CD4-positive, alpha-beta T cell (primary cell): ENCODE results near the gene TARS2. TPM values are rescaled to one million over a fixed set of nuclear protein-coding genes. Genes with fewer than 3 reads are reported as not detected.

ENCODE experiments used
- ATAC-seq: fragments of 200-7000 bp; cut with Tn5 transposase; one replicate; pipeline ENCODE4 v1.10.0; 2022; ENCODE audit warnings: mild to moderate bottlenecking; ENCODE audit not compliant: poor library complexity
- CTCF ChIA-PET: fragments of 350-600 bp; sonication (Branson Sonifier 250); formaldehyde crosslinking; loops from one replicate; lab custom pipeline; 2021; ENCODE audit warnings: antibody characterized with exemption, inconsistent platforms; lab: Charles Lee
- POLR2A ChIA-PET: fragments of 350-600 bp; sonication (Branson Sonifier 250); formaldehyde crosslinking; loops from one replicate; lab custom pipeline; 2021; ENCODE audit warnings: antibody characterized with exemption, inconsistent platforms; lab: Charles Lee
- DNase-seq, 14 experiments: peaks; one replicate each; pipeline ENCODE4 v3.0.0-alpha.2; 2013 to 2020; ENCODE audit warnings: mixed read lengths in 2 of 14
- H3K27ac ChIP-seq, 2 donors: one replicate each; pipeline versions ENCODE4 v1.5.1 to v1.7.0; 2013; ENCODE audit warnings: low read length in 2 of 2, low read depth in 1 of 2, mild to moderate bottlenecking in 1 of 2
- H3K27me3 ChIP-seq, 2 experiments: 1 replicate in 1 of 2; 2 replicates in 1 of 2; pipeline versions ENCODE4 v1.6.1 to v1.7.0; 2013; ENCODE audit warnings: low read length in 2 of 2, control low read depth in 1 of 2, mild to moderate bottlenecking in 1 of 2, moderate library complexity in 1 of 2; ENCODE audit not compliant: insufficient read depth in 2 of 2, control insufficient read depth in 1 of 2
- H3K36me3 ChIP-seq: one replicate; pipeline ENCODE4 v1.6.1; 2013; ENCODE audit warnings: low read length, control low read depth; ENCODE audit not compliant: insufficient read depth
- H3K4me1 ChIP-seq: one replicate; pipeline ENCODE4 v1.6.1; 2013; ENCODE audit warnings: low read length, control low read depth; ENCODE audit not compliant: insufficient read depth
- H3K4me3 ChIP-seq: one replicate; pipeline ENCODE4 v1.5.1; 2013; ENCODE audit warnings: mild to moderate bottlenecking, low read length, moderate library complexity
- H3K9me3 ChIP-seq, 2 experiments: 1 replicate in 1 of 2; 2 replicates in 1 of 2; pipeline versions ENCODE4 v1.6.1 to v1.7.0; 2013; ENCODE audit warnings: low read length in 2 of 2, mild to moderate bottlenecking in 2 of 2, control low read depth in 1 of 2, moderate library complexity in 1 of 2; ENCODE audit not compliant: control insufficient read depth in 1 of 2, insufficient read depth in 1 of 2
- H3K27ac Mint-ChIP-seq: one replicate; pipeline ENCODE4 v1.8.0; 2020; ENCODE audit warnings: mixed read lengths
- H3K27me3 Mint-ChIP-seq: one replicate; pipeline ENCODE4 v1.8.0; 2021; ENCODE audit warnings: mixed read lengths
- H3K36me3 Mint-ChIP-seq: one replicate; pipeline ENCODE4 v1.8.0; 2021; ENCODE audit warnings: low read depth, mixed read lengths
- H3K4me1 Mint-ChIP-seq: one replicate; pipeline ENCODE4 v1.8.0; 2021; ENCODE audit warnings: low read depth, mixed read lengths
- H3K4me3 Mint-ChIP-seq: one replicate; pipeline ENCODE4 v1.8.0; 2020; ENCODE audit warnings: mild to moderate bottlenecking, mixed read lengths
- H3K9me3 Mint-ChIP-seq: one replicate; pipeline ENCODE4 v1.8.0; 2020; ENCODE audit warnings: mixed read lengths
- CTCF ChIP-seq: fragments of 200-600 bp; IDR thresholded peaks from one replicate; pipeline ENCODE4 v1.8.0; 2022; ENCODE audit warnings: antibody characterized with exemption, mild to moderate bottlenecking
- intact Hi-C, 2 experiments: fragments of 100-400 bp; cut with DNase I in 1 of 2; cut with micrococcal nuclease in 1 of 2; formaldehyde crosslinking; loops; one replicate each; pipeline versions ENCODE4 v1.15.1 to v1.9.0; 2023 to 2025; cut with DNase I, micrococcal nuclease
- total RNA-seq, 174 experiments: library from RNA in 2 of 174; stranded (reverse) in 2 of 174; gene quantifications; one replicate each; pipeline ENCODE4 v1.2.3 and lab custom pipeline; 2021 to 2026

TARS2 gene
- total RNA-seq, 2 experiments from 2014 or later = 22.8 to 25.3 TPM

- POLR2A ChIA-PET = no interaction called here
- intact Hi-C loops = loop anchor here in 1 of 2 experiments (5.0 kb wide), 1 partner anchor 277 kb away; the partner anchor contains the start of gene CA14
These were observed 46.8 kb downstream of the TARS2 start for GRCh38 chr1:150534002-150534401.

GRCh38 chr1:150535511-150536287 lies 48.5 kb downstream of the TARS2 start:
- Histone ChIP-seq H3K27me3 (no peaks in the 10 kb centered on the region), H3K27ac (no peak overlapping the region), H3K4me1 (no peaks in the 10 kb centered on the region), H3K4me3 (no peak overlapping the region), H3K9me3 (no peaks in the 10 kb centered on the region), H3K36me3 (no peaks in the 10 kb centered on the region)
- Mint-ChIP-seq H3K4me1 (no peaks in the 10 kb centered on the region), H3K27me3 (no peaks in the 10 kb centered on the region), H3K9me3 (no peaks in the 10 kb centered on the region), H3K4me3 (no peak overlapping the region), H3K27ac (no peak overlapping the region), H3K36me3 (no peaks in the 10 kb centered on the region)
- POLR2A ChIA-PET = no interaction called here
- no peak for DNase-seq
- intact Hi-C loops = no loop called here
- CTCF ChIA-PET = no interaction called here
- TF ChIP-seq CTCF = no peak
- ATAC-seq = no peak

More at GRCh38 chr1:150534002-150534401, 46.8 kb downstream of the TARS2 start:
- H3K4me3 ChIP-seq = no peak overlapping the region
- H3K27ac Mint-ChIP-seq = no peak overlapping the region
- H3K36me3 Mint-ChIP-seq = no peaks in the 10 kb centered on the region
- no peak for TF ChIP-seq CTCF
- DNase-seq = no peak
- H3K4me3 Mint-ChIP-seq = no peak overlapping the region
- no peak for ATAC-seq
- H3K27me3 Mint-ChIP-seq = no peaks in the 10 kb centered on the region
- CTCF ChIA-PET = no interaction called here
- H3K4me1 ChIP-seq = no peaks in the 10 kb centered on the region
- no peaks in the 10 kb centered on the region for H3K9me3 ChIP-seq
- no peaks in the 10 kb centered on the region for H3K4me1 Mint-ChIP-seq
- no peaks in the 10 kb centered on the region for H3K9me3 Mint-ChIP-seq
- no peaks in the 10 kb centered on the region for H3K36me3 ChIP-seq
- no peaks in the 10 kb centered on the region for H3K27me3 ChIP-seq
- H3K27ac ChIP-seq = no peak overlapping the region

GRCh38 chr1:150536836-150537731 lies 49.9 kb downstream of the TARS2 start:
- Mint-ChIP-seq H3K9me3 (no peaks in the 10 kb centered on the region), H3K4me1 (no peaks in the 10 kb centered on the region), H3K27ac (no peak overlapping the region), H3K4me3 (no peak overlapping the region), H3K27me3 (no peaks in the 10 kb centered on the region), H3K36me3 (no peaks in the 10 kb centered on the region)
- intact Hi-C loops = no loop called here
- no peaks in the 10 kb centered on the region for H3K27me3 ChIP-seq
- TF ChIP-seq CTCF = no peak
- ChIA-PET POLR2A (no interaction called here), CTCF (no interaction called here)
- DNase-seq (no peak), ATAC-seq (no peak)
- H3K27ac ChIP-seq = no peak overlapping the region
- H3K9me3 ChIP-seq = no peaks in the 10 kb centered on the region
- H3K36me3 ChIP-seq = no peaks in the 10 kb centered on the region
- H3K4me1 ChIP-seq = no peaks in the 10 kb centered on the region
- no peak overlapping the region for H3K4me3 ChIP-seq
